Tibial artery (tissue), 4 donors: ENCODE data around the gene AK8.
A peak's percentile ranks its signal among the peaks of the same experiment; 100 is the strongest.

ENCODE experiments used
- DNase-seq, 2 donors: peaks; one replicate each; pipeline ENCODE4 v3.0.0-alpha.2; 2019
- H3K27ac ChIP-seq, 2 donors: fragments of 200-600 bp; sonication (generic) in 1 of 2; 1 replicate in 1 of 2; 2 replicates in 1 of 2; pipeline ENCODE4 v1.5.1; 2018 to 2019; ENCODE audit warnings: mild to moderate bottlenecking in 1 of 2
- H3K27me3 ChIP-seq, 2 donors: fragments of 200-600 bp; sonication (generic) in 1 of 2; one replicate each; pipeline versions ENCODE4 v1.5.1 to v1.6.0; 2016 to 2019
- H3K36me3 ChIP-seq, 3 donors: fragments of 200-600 bp; sonication (generic) in 2 of 3; one replicate each; pipeline ENCODE4 v1.5.1; 2016 to 2019; ENCODE audit warnings: mild to moderate bottlenecking in 2 of 3
- H3K4me1 ChIP-seq, 4 donors: fragments of 200-600 bp; sonication (generic) in 2 of 4; 1 replicate in 3 of 4; 2 replicates in 1 of 4; pipeline ENCODE4 v1.5.1; 2016 to 2019
- H3K4me3 ChIP-seq, 2 donors: fragments of 200-600 bp; sonication (generic) in 1 of 2; 1 replicate in 1 of 2; 2 replicates in 1 of 2; pipeline ENCODE4 v1.5.1; 2018 to 2019; ENCODE audit warnings: mild to moderate bottlenecking in 2 of 2
- H3K9me3 ChIP-seq, 3 donors: fragments of 200-600 bp; sonication (generic) in 1 of 3; one replicate each; pipeline ENCODE4 v1.5.1; 2016 to 2019
- intact Hi-C: fragments of 100-400 bp; cut with DNase I; formaldehyde crosslinking; loops from one replicate; pipeline ENCODE4 v1.15.0; 2023; ENCODE audit warnings: low total_unique reads
- TF ChIP-seq, protein P1 (sequence below), 2 experiments: fragments of 200-600 bp in 1 of 2; fragments of 450-650 bp in 1 of 2; IDR thresholded peaks; one replicate each; pipeline ENCODE4 v1.5.1; 2017 to 2019; ENCODE audit warnings: antibody characterized with exemption in 2 of 2, mild to moderate bottlenecking in 1 of 2, moderate library complexity in 1 of 2

The AK8 gene

DNA sequence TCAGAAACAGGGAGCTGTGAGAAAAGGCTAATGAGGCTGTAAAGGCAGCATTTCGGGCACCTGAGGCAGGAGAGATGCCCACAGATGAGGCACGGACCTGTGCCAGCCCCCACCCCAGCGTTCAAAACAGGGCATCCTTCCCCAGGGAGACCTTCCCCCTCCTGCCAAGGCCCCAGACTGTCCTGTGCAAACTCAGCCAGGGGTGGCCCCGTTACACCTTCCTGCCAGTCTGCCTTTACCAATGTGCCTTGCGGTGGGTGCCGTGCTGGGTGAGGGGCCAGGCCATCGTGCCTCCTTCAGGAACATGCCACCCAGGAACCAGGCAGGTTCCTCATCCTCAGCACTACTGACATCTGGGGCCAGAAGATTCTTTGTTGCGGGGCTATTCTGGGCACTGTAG is 53.9 kb downstream of the AK8 start:
- Histone ChIP-seq H3K4me1 (no peaks in the 10 kb centered on the region), H3K9me3 (no peaks in the 10 kb centered on the region), H3K36me3 (peaks cover 0 to 8% (median 0%) of the 10 kb centered on the region in 3 donors), H3K4me3 (no peak overlapping the region), H3K27me3 (peaks cover 0 to 20% of the 10 kb centered on the region in 2 donors), H3K27ac (no peak overlapping the region)
- intact Hi-C loops: no loop called here
- DNase-seq: peak in 1 of 2 donors; percentile 31
- TF ChIP-seq, protein P1, sequence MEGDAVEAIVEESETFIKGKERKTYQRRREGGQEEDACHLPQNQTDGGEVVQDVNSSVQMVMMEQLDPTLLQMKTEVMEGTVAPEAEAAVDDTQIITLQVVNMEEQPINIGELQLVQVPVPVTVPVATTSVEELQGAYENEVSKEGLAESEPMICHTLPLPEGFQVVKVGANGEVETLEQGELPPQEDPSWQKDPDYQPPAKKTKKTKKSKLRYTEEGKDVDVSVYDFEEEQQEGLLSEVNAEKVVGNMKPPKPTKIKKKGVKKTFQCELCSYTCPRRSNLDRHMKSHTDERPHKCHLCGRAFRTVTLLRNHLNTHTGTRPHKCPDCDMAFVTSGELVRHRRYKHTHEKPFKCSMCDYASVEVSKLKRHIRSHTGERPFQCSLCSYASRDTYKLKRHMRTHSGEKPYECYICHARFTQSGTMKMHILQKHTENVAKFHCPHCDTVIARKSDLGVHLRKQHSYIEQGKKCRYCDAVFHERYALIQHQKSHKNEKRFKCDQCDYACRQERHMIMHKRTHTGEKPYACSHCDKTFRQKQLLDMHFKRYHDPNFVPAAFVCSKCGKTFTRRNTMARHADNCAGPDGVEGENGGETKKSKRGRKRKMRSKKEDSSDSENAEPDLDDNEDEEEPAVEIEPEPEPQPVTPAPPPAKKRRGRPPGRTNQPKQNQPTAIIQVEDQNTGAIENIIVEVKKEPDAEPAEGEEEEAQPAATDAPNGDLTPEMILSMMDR (IDR thresholded peaks at IDR 0.05): no peak

DNA sequence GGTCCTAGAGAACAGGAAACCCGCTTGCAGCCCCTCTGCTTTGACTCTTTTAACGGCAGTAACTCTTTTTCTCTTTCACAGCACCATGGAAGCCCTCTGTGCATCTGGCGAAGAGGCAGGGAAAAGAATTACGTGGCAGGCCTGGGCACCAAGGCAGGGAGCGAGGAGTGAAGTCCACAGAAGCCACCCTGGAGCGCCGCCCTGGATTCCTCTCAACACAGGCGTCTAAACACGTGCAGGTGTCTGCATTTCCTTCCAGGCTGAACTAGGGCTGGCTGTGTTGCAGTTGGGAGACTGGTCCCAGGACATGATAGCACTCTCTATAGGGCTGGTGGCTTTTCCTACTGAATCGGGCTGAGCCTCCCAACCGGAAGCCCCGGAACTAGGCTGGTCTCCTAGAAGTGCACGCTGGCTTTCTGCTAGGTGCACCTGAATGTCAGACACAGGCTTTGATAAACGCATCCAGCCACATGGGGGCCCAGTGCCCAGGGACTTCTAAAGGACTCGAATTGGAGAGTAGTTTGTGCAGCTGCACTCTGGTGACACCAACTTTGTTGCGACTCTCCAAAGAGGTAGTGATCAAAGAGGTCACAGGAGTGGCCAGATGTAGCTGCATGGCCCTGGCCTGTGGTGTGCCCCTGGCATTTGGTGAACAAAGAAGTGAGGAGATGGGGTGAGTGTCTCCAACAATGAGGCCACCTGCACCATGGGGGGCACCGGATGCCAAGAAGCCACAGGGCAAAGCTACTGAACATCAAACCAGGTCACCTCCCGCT is 54.5 kb downstream of the AK8 start:
- intact Hi-C loops: no loop called here

DNA sequence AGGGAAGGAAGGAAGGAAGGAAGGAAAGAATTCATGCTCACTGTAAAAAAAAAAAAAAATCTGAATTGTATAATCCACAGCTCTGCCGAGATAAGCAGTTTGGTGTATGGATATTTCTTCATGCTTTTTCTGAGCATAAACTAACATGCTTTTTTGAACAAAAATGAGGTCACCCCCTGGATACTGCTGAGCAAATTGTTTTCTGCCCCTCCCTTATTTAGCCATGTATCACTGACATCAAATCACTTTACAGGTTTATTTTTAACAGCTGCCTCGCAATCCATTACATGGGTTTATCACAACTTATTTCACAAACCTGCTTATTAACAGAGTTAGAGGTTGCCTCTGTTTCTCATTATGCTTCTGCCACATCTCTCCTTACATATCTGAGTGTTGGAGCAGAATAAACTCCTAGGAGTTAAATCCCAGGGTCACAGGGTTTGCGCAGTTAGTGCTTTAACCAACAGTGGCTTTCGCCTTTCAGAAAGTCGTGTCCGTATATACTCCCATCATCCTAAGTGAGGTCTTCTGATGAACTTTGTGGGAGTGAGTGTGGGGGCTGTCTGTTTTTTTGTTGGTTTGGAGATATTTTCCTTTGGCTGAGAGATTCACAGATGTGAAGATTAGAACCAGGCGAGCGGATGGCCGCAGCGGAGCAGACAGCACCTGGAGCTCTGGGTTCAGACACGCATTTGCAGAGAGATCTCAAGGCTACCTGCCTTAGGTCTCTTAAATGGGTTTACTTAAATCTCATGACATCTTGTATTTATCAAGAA is 57.7 kb downstream of the AK8 start:
- Histone ChIP-seq H3K27me3 (peaks cover 0 to 14% of the 10 kb centered on the region in 2 donors), H3K4me3 (no peak overlapping the region), H3K27ac (no peak overlapping the region), H3K4me1 (no peaks in the 10 kb centered on the region), H3K36me3 (no peaks in the 10 kb centered on the region), H3K9me3 (no peaks in the 10 kb centered on the region)
- DNase-seq: peak in 1 of 2 donors; percentile 32
- TF ChIP-seq, protein P1 (IDR thresholded peaks at IDR 0.05): no peak
- intact Hi-C loops: no loop called here

More for the DNA sequence above, 54.5 kb downstream of the AK8 start:
- H3K4me3 ChIP-seq: no peak overlapping the region
- DNase-seq: peak in 1 of 2 donors; percentile 54
- no peaks in the 10 kb centered on the region for H3K4me1 ChIP-seq
- no peaks in the 10 kb centered on the region for H3K9me3 ChIP-seq
- H3K27ac ChIP-seq: no peak overlapping the region
- TF ChIP-seq, protein P1 (IDR thresholded peaks at IDR 0.05): no peak
- peaks cover 0 to 20% of the 10 kb centered on the region in 2 donors for H3K27me3 ChIP-seq
- peaks cover 0 to 8% (median 0%) of the 10 kb centered on the region in 3 donors for H3K36me3 ChIP-seq

DNA sequence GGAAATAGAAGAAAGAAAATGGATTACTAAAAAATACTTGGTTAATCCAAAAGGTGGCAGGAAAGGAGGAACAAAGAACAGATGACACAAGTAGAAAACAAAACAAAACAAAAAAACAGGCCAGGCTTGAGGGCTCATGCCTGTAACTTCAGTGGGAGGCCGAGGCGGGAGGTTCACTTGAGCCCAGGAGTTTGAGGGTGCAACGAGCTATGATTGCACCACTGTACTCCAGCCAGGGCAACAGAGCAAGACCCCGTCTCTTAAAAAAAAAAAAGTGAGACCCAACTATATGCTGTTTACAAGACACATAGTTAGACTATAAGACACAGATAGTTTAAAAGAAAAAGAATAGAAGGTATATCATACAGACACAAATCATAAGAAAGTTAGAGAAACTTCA is 59.5 kb downstream of the AK8 start:
- no peak overlapping the region for H3K4me3 ChIP-seq
- TF ChIP-seq, protein P1 (IDR thresholded peaks at IDR 0.05): no peak
- no peaks in the 10 kb centered on the region for H3K36me3 ChIP-seq
- no peaks in the 10 kb centered on the region for H3K9me3 ChIP-seq
- no peak for DNase-seq
- no peak overlapping the region for H3K27ac ChIP-seq
- H3K27me3 ChIP-seq: peaks cover 0 to 13% of the 10 kb centered on the region in 2 donors
- intact Hi-C loops: no loop called here
- no peaks in the 10 kb centered on the region for H3K4me1 ChIP-seq

DNA sequence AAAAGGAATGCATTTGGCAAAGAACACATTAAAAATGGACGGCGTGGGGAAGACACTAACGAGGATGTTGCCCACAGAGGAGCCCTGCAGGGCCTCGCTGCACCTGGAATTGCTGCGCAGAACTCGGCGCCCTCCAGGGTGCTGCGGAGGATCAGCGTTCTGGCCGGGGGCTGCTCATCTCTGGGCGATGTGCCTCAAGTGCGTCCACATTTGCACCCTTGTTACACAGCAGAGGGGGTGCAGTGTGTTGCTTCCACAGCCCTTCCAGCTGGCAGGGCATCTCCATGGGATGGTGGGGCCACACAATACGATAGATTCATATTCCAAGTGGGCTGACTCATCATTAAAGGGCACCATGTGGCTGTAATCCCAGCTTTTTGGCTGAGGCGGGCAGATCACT is 63.1 kb downstream of the AK8 start:
- no peak overlapping the region for H3K4me3 ChIP-seq
- no peaks in the 10 kb centered on the region for H3K4me1 ChIP-seq
- no peaks in the 10 kb centered on the region for H3K9me3 ChIP-seq
- H3K27me3 ChIP-seq: peaks cover 0 to 10% of the 10 kb centered on the region in 2 donors
- H3K27ac ChIP-seq: no peak overlapping the region
- H3K36me3 ChIP-seq: no peaks in the 10 kb centered on the region
- intact Hi-C loops: no loop called here
- TF ChIP-seq, protein P1 (IDR thresholded peaks at IDR 0.05): no peak
- DNase-seq: peak in 1 of 2 donors; percentile 52
